ENCODE data around the gene ITPR1. TPM values are rescaled to one million over a fixed set of nuclear protein-coding genes. Genes with fewer than 3 reads are reported as not detected.

Gene ITPR1
- total and polyA plus RNA-seq, 2 experiments from 2014 or later, result 6.8 to 21.0 TPM

- Histone ChIP-seq H3K9me2 (ENCODE audit: insufficient read depth) (no peaks in the 10 kb centered on the region), H3K27me3 (ENCODE audit: insufficient read depth) (no peaks in the 10 kb centered on the region), H3K79me2 (replicated peaks; ENCODE audit: insufficient read depth) (no peaks in the 10 kb centered on the region), H4K20me1 (replicated peaks; ENCODE audit: insufficient read depth) (no peaks in the 10 kb centered on the region), H3F3A (replicated peaks; ENCODE audit: low read depth) (no peaks in the 10 kb centered on the region), H3K4me3 (no peak overlapping the region), H3K36me3 (ENCODE audit: insufficient read depth) (no peaks in the 10 kb centered on the region), H3K4me1 (ENCODE audit: insufficient read depth) (0 out of 2 replicates have a peak, but pooled peaks cover 4% of the 10 kb centered on the region), H3K27ac (ENCODE audit: low read depth) (no peak overlapping the region), H2AFZ (no peak overlapping the region), H3K4me2 (no peak overlapping the region)
- DNase-seq (ENCODE audit: low spot score) (no peak), ATAC-seq (no peak)
- peaks cover 3% of the 10 kb centered on the region for H3K27me3 Mint-ChIP-seq (ENCODE audit: insufficient read depth, low read depth, poor library complexity)
- TF ChIP-seq EZH2phosphoT487 (IDR thresholded peaks at IDR 0.05; ENCODE audit: unreplicated experiment), result no peak
- no peak for TF ChIP-seq ZNF331 (CRISPR knock-in tag; IDR thresholded peaks at IDR 0.05; ENCODE audit: low read depth)
- no peak for TF ChIP-seq NANOG (IDR thresholded peaks at IDR 0.05; ENCODE audit: borderline replicate concordance)
- TF ChIP-seq, protein P1, sequence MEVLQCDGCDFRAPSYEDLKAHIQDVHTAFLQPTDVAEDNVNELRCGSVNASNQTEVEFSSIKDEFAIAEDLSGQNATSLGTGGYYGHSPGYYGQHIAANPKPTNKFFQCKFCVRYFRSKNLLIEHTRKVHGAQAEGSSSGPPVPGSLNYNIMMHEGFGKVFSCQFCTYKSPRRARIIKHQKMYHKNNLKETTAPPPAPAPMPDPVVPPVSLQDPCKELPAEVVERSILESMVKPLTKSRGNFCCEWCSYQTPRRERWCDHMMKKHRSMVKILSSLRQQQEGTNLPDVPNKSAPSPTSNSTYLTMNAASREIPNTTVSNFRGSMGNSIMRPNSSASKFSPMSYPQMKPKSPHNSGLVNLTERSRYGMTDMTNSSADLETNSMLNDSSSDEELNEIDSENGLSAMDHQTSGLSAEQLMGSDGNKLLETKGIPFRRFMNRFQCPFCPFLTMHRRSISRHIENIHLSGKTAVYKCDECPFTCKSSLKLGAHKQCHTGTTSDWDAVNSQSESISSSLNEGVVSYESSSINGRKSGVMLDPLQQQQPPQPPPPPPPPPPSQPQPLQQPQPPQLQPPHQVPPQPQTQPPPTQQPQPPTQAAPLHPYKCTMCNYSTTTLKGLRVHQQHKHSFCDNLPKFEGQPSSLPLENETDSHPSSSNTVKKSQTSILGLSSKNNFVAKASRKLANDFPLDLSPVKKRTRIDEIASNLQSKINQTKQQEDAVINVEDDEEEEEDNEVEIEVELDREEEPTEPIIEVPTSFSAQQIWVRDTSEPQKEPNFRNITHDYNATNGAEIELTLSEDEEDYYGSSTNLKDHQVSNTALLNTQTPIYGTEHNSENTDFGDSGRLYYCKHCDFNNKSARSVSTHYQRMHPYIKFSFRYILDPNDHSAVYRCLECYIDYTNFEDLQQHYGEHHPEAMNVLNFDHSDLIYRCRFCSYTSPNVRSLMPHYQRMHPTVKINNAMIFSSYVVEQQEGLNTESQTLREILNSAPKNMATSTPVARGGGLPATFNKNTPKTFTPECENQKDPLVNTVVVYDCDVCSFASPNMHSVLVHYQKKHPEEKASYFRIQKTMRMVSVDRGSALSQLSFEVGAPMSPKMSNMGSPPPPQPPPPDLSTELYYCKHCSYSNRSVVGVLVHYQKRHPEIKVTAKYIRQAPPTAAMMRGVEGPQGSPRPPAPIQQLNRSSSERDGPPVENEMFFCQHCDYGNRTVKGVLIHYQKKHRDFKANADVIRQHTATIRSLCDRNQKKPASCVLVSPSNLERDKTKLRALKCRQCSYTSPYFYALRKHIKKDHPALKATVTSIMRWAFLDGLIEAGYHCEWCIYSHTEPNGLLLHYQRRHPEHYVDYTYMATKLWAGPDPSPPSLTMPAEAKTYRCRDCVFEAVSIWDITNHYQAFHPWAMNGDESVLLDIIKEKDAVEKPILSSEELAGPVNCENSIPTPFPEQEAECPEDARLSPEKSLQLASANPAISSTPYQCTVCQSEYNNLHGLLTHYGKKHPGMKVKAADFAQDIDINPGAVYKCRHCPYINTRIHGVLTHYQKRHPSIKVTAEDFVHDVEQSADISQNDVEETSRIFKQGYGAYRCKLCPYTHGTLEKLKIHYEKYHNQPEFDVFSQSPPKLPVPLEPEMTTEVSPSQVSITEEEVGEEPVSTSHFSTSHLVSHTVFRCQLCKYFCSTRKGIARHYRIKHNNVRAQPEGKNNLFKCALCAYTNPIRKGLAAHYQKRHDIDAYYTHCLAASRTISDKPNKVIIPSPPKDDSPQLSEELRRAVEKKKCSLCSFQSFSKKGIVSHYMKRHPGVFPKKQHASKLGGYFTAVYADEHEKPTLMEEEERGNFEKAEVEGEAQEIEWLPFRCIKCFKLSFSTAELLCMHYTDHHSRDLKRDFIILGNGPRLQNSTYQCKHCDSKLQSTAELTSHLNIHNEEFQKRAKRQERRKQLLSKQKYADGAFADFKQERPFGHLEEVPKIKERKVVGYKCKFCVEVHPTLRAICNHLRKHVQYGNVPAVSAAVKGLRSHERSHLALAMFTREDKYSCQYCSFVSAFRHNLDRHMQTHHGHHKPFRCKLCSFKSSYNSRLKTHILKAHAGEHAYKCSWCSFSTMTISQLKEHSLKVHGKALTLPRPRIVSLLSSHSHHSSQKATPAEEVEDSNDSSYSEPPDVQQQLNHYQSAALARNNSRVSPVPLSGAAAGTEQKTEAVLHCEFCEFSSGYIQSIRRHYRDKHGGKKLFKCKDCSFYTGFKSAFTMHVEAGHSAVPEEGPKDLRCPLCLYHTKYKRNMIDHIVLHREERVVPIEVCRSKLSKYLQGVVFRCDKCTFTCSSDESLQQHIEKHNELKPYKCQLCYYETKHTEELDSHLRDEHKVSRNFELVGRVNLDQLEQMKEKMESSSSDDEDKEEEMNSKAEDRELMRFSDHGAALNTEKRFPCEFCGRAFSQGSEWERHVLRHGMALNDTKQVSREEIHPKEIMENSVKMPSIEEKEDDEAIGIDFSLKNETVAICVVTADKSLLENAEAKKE (CRISPR knock-in tag; IDR thresholded peaks at IDR 0.05), result no peak
- TF ChIP-seq EZH2 (IDR thresholded peaks at IDR 0.05; ENCODE audit: low read depth, unreplicated experiment), result no peak
- TF ChIP-seq, protein P2, sequence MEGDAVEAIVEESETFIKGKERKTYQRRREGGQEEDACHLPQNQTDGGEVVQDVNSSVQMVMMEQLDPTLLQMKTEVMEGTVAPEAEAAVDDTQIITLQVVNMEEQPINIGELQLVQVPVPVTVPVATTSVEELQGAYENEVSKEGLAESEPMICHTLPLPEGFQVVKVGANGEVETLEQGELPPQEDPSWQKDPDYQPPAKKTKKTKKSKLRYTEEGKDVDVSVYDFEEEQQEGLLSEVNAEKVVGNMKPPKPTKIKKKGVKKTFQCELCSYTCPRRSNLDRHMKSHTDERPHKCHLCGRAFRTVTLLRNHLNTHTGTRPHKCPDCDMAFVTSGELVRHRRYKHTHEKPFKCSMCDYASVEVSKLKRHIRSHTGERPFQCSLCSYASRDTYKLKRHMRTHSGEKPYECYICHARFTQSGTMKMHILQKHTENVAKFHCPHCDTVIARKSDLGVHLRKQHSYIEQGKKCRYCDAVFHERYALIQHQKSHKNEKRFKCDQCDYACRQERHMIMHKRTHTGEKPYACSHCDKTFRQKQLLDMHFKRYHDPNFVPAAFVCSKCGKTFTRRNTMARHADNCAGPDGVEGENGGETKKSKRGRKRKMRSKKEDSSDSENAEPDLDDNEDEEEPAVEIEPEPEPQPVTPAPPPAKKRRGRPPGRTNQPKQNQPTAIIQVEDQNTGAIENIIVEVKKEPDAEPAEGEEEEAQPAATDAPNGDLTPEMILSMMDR (conservative IDR thresholded peaks at IDR 0.05; ENCODE audit: low read depth in 2 of 2), result no peak
- H3K9me3 Mint-ChIP-seq, result no peaks in the 10 kb centered on the region
- no peak overlapping the region for H3K4me3 Mint-ChIP-seq
- no peaks in the 10 kb centered on the region; the same call in 2 of the 3 replicates for H3K4me1 Mint-ChIP-seq
- H3K36me3 Mint-ChIP-seq (ENCODE audit: low read depth), result no peaks in the 10 kb centered on the region
- no peak overlapping the region for H3K27ac Mint-ChIP-seq
Measured at GRCh38 chr3:4885316-4885715, 392.2 kb downstream of the ITPR1 start.

All from GM23338 (cell line).